GM19351 (cell line): ENCODE data around the gene TRIM13.
"Not testable (repeated sequence)": the region's sequence is repeated elsewhere in the genome, so short reads cannot be mapped to it uniquely, and the experiment has no call there.

Experiments
- ATAC-seq: cut with Tn5 transposase; IDR thresholded peaks from one replicate; pipeline ENCODE4 v1.9.1; 2021; ENCODE audit warnings: mild to moderate bottlenecking, moderate library complexity; ENCODE audit not compliant: unreplicated experiment

Gene TRIM13, protein sequence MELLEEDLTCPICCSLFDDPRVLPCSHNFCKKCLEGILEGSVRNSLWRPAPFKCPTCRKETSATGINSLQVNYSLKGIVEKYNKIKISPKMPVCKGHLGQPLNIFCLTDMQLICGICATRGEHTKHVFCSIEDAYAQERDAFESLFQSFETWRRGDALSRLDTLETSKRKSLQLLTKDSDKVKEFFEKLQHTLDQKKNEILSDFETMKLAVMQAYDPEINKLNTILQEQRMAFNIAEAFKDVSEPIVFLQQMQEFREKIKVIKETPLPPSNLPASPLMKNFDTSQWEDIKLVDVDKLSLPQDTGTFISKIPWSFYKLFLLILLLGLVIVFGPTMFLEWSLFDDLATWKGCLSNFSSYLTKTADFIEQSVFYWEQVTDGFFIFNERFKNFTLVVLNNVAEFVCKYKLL

GRCh38 chr13:49996951-49997895 is at the start of gene TRIM13:
Gene TRIM13, plus strand, starts transcription at chr13:49997042. Its CDS starts 14,899 bp downstream, at chr13:50011941.
- peak; percentile 76 for ATAC-seq

DNA sequence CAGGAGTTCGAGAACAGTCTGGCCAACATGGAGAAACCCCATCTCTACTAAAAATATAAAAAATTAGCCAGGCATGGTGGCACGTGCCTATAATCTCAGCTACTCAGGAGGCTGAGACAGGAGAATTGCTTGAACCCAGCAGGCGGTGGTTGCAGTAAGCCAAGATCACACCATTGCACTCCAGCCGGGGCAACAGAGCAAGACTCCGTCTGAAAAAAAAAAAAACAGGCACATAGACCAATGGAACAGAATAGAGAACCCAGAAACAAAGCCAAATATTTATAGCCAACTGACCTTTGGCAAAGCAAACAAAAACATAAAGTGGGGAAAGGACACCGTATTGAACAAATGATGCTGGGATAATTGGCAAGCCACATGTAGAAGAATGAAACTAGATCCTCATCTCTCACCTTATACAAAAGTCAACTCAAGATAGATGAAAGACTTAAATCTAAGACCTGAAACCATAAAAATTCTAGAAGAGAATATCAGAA is 48.0 kb upstream of the TRIM13 start:
- ATAC-seq = not testable (repeated sequence)

GRCh38 chr13:49951754-49952535 is 44.9 kb upstream of the TRIM13 start:
- ATAC-seq = no peak

GRCh38 chr13:49953560-49953959 is 43.3 kb upstream of the TRIM13 start:
- no peak for ATAC-seq

DNA sequence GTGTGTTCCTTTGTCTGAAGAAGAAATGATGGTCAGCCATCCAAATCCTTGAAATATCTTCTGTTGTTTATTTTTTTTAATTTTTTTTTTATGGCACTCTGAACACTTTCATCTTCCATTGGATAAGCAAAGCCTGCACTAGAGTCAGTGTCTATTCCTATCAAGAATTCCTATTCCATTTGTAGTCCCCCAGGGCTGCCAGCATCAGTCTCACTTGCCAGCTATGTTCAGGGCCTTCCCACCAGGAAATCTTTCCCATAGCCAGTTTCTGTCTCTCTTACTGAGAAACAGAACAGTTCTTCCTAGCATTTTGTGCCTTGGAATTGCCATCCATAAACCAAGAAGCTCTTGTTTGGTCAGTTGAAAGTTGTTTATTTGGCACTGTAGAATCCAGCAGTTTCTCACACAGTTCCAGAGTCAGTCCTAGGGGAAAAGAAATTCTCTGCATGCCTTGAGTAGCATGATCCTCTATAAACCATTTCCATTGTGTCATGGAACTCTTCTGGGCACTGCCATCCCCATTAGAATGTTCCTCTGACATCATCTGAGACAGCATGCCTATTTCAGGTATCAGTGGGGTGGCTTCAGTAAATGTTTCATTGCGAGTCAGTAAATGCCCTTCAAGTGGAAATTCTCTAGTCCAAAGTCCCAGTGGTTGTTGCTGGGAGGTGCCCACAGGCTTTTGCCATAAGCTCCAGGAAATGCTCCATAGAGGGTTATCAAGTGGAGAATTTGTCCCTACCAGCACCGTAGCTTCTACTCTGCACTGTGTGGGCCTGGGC is 42.0 kb upstream of the TRIM13 start:
- no peak for ATAC-seq

DNA sequence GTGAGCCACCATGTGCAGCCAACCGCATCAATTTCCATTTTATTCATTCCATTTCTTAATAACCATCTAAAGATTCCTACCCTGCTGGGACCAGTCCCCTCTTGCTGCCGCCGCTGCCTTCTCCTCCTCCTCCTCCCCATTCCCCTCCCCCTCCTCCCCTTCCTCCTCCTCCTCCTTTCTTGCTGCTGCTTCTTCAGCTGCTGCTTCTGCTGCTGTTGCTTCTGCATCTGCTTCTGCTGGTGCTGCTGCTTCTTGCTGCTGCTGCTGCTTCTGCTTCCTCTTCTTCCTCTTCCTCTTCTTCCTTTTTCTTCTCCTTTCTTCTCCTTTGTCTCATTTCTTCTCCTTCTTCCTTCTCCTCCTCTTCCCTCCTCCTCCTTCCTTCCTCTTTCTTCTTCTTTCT is 40.7 kb upstream of the TRIM13 start:
- ATAC-seq = no peak

DNA sequence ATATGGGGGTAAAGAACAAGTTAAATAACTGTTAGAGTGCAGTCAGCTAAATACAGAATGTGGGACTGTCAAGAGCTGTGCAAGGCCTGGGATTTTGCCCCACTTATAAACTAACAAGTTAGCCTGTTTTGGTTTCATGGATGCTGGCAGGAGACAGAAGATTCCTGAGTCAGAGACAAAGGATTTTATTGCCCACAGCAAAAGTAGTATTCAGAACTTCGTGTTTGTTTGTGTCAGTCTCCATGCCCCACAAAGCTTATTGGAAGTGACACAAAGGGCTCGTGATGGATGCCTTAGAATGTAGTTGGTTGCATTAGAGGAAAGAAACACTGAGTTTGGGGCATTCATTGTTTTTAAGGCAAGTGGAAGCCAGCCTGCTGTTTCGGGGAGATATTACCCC is 38.5 kb upstream of the TRIM13 start:
- no peak for ATAC-seq

- ATAC-seq = no peak
Observed at GRCh38 chr13:49967456-49967855, 29.4 kb upstream of the TRIM13 start.

DNA sequence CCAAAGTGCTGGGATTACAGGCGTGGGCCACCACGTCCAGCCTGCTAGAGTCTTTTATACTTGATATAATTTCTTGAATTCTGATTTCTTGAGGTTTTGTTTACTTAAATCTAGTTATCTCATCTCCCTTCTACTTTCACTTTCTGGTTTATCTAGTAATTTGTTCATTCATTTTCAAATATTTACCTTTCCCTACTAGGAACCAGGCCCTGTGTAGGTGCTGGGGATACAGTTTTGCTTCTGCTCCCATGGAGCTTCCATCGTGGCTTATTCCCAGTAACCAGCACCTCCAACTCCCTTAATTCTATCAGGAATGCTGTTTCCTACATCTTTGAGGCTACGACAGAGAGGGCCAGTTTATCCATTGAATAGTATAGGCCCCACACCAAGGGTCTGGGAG is 24.1 kb upstream of the TRIM13 start:
- ATAC-seq = no peak

DNA sequence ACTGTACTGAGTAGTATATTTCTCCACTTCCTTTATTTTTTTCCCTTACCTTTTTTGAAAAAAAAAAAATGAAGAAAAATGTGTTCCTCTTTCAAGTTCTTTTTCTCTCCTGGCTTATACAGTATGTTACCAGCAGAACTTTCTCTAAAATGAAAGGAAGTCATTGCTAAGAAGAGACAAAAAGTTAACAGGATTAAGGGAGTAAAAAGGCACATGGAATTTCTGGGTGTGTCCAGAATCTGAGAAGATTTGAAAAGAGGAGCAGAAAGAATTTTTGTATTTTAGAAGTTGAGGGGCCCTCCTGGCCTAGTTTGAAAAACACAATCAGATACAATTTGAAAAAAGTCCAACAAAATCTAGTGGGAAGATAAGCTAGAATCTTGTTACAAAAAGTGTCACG is 21.0 kb upstream of the TRIM13 start:
- no peak for ATAC-seq

DNA sequence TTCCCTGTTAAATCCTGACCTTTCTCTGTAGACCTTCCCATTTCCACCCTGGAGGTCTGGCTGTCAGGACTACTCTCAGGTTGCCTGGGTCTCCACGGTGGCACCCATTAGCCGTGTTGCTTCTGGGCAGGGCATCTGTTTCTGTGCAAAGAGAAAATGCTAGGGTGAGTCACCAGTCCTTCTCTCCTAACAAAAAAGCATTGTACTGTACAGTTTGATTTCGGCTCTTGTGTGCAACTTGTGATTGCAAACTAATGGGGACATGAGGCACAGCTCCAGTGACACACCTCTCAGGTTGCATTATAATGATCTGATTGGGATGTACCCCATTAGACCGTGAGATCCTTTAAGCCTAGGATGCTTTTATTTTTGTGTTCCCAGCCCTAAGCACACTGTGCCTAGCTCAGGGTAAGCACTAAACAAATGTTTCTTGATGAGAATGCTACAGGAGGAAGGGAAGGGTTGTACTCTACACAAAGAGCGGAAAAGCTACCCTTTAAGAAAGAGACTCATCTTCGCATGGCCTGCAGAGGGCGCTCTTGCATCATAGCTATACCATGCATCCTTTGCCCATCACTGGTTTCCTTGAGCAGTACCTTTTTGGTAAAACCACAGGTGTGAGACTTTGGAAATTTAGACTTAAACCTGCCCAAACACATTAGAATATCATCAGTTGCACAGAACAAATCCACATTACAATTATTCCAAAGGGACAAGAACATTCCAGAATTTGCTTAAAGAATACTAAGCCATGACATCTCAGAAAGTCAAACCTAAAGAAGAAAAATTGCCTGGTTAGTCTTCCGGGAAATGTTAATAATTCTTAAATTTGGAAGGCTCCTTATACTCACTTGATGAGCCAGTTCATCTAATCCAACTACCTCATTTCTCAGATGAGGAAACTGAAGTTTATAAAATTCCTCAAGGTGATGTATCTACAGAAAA is 20.3 kb upstream of the TRIM13 start:
- peak; percentile 62 for ATAC-seq

DNA sequence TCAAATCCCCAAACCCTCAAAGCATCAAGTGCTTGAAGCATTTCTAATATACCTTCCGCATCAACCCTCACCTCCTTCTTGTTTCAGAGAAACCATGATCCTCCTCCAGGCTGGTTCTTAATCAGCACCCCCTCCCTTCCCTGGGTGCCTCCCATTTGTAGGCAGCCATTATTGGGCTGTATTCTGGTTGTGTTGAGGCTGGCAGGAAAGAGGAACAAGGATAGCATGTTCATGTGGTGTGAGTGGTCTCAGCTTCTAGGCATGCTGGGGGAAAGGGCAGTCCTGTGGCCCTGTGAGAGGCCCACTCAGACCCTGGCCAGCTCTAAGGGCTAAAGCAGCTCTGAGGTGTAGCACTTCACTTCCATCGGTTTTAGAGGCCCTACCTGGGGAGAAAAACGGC is 18.9 kb upstream of the TRIM13 start:
- no peak for ATAC-seq

- no peak for ATAC-seq
Observed at GRCh38 chr13:49980266-49980665, 16.6 kb upstream of the TRIM13 start.

GRCh38 chr13:49985129-49985528 is 11.7 kb upstream of the TRIM13 start:
- ATAC-seq = no peak

DNA sequence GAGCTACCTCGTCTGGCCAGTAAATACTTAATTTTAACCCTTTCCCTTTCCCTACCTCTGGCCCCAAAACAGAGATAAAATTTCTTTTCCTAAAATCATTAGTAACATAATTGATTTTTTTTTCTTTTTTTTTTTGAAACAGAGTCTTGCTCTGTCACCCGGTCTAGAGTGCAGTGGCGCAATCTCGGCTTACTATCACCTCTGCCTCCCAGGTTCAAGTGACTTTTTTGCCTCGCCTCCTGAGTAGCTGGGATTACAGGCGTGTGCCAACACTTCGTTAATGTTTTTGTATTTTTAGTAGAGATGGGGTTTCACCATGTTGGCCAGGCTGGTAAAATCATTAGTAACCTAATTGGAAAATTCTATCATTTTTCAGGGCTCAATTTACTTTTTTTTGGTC is 10.4 kb upstream of the TRIM13 start:
- no peak for ATAC-seq

- not testable (repeated sequence) for ATAC-seq
Observed at GRCh38 chr13:49990612-49991011, 6.2 kb upstream of the TRIM13 start.

DNA sequence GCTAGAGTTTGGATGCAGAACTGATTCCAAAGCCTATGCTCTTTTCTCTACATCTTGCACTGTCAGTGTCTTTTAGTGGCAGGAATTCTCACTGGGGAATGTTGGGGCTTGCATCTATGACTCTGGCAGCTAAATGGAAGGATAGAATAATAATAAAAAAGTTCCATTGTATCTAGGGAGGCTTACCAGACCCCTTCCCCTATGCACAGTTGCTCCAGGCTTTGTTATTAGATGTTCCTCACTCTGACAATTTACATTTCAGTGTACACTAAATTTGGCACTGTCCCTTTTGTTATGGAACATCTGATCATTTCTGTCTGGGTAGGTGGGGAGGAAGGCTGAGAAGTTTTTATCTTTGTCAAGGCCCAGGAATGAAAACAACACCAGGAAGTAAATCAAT is 3.7 kb upstream of the TRIM13 start:
- no peak for ATAC-seq

DNA sequence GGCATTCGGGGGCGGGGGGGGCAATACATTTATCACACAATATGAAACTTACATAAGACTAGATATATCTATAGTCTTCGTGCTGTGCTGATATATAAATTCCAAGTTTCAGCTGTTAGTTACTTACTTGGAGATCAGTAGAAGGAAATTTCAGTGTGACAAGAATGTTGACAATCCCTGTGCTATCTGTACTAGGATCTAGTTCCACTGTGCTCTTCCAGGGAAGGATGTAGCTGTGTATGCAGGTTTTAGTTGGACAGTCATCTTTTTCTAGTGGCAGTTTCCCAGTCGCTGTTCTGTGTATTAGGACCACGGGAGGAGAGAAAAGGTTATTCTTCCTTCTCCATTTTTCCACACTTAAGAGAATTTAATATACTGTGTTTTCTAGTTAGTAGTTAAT is 3.2 kb upstream of the TRIM13 start:
- ATAC-seq = no peak

DNA sequence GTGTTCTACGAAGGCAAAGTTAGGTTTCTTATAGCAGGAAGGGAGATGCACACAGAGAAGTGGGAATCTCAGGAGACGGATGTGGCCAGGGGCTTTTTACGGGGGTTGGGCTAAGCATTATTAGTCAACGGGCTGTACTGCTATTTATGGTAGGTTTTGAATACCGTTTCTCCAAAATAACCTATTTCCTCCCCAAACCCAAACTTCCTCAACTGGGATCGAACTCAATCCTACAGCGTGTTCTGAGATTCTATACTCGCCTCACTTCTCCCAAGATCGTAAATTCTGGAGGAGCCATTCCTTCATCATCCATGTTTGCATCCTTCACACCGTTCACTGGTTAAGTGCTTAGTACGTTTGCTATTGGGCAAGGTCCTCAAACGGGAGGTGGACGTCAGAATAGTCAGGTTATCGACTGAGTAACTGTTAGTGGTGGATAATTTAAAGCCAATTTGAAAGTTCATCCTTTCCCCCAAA is 1.2 kb upstream of the TRIM13 start:
- ATAC-seq = no peak
